ENCODE results near the gene RCBTB1. TPM values are rescaled to one million over a fixed set of nuclear protein-coding genes. Genes with fewer than 3 reads are reported as not detected.
"Not testable (repeated sequence)": the region's sequence is repeated elsewhere in the genome, so short reads cannot be mapped to it uniquely, and the experiment has no call there.

RCBTB1 gene
- total RNA-seq, 4 donors from 2014 or later: 82.2 to 172 (median 98.0) TPM

- no peaks in the 10 kb centered on the region for H3K36me3 ChIP-seq
- no peak for DNase-seq
- TF ChIP-seq POLR2A (IDR thresholded peaks at IDR 0.05): no peak
- no peak for TF ChIP-seq CTCF (IDR thresholded peaks at IDR 0.05)
- no peak overlapping the region for H3K4me3 ChIP-seq (replicated peaks in 1 of 3)
- H3K27me3 ChIP-seq: no peaks in the 10 kb centered on the region
- H3K4me1 ChIP-seq: no peaks in the 10 kb centered on the region
- no peaks in the 10 kb centered on the region for H3K9me3 ChIP-seq
- no peak overlapping the region for H3K27ac ChIP-seq
- intact Hi-C loops (cut with DNase I): no loop called here
Observed at GRCh38 chr13:49594576-49594975, 9.2 kb upstream of the RCBTB1 start.

DNA sequence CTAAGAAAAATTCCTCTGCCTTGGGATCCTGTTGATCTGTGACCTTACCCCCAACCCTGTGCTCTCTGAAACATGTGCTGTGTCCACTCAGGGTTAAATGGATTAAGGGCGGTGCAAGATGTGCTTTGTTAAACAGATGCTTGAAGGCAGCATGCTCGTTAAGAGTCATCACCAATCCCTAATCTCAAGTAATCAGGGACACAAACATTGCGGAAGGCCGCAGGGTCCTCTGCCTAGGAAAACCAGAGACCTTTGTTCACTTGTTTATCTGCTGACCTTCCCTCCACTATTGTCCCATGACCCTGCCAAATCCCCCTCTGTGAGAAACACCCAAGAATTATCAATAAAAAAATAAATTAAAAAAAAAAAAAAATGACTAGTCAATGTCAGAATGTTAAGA, 8.5 kb upstream of the RCBTB1 start:
- H3K4me3 ChIP-seq (replicated peaks in 1 of 3); intact Hi-C loops (cut with DNase I); DNase-seq; H3K27me3 ChIP-seq; H3K36me3 ChIP-seq; H3K4me1 ChIP-seq; H3K9me3 ChIP-seq; H3K27ac ChIP-seq: not testable (repeated sequence)
- WGBS, 2 donors: 76 to 94% methylated on average over 2 to 3 of the region's 4 CpGs

- H3K27me3 ChIP-seq; H3K36me3 ChIP-seq; H3K4me1 ChIP-seq; intact Hi-C loops (cut with DNase I); H3K27ac ChIP-seq; H3K4me3 ChIP-seq (replicated peaks in 1 of 3); DNase-seq; H3K9me3 ChIP-seq: not testable (repeated sequence)
- WGBS, 2 donors: 93 to 94% methylated on average over 3 of the region's 3 CpGs
Observed at GRCh38 chr13:49590714-49591113, 5.4 kb upstream of the RCBTB1 start.

- Histone ChIP-seq H3K9me3 (no peaks in the 10 kb centered on the region), H3K4me1 (peaks cover 13 to 18% of the 10 kb centered on the region in 2 donors), H3K4me3 (replicated peaks in 1 of 3) (no peak overlapping the region), H3K27ac (peak overlapping the region in 1 of 3 donors; percentile 95), H3K27me3 (no peaks in the 10 kb centered on the region), H3K36me3 (no peaks in the 10 kb centered on the region)
- WGBS, 2 donors: 50 to 58% methylated on average over 2 of the region's 2 CpGs
- DNase-seq: no peak
- intact Hi-C loops (cut with DNase I): loop anchor here (10.0 kb wide), 2 partner anchors 93 to 133 kb away; partner anchors contain the start of gene PHF11
- TF ChIP-seq POLR2A (IDR thresholded peaks at IDR 0.05): no peak
- no peak for TF ChIP-seq CTCF (IDR thresholded peaks at IDR 0.05)
Observed at GRCh38 chr13:49587311-49587847, 2.0 kb upstream of the RCBTB1 start.

DNA sequence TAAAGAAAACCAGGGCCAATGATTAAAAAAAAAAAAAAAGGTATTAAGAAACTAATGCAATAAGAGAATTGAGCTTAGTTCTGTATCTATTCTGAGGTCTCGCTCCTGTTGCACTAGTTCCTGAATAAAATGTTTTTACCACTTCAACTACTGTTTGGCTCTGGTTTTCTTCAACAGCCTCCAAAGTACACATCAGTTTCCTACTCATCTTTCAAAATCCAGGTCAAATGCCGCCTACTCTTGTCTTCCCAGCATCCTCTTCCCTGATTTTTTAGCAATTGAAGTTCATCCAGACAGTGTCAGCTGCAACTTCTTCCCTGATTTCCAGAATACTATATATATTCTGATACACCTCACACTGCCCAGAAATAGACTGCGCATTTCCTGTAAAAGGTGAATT, 1.4 kb upstream of the RCBTB1 start:
- TF ChIP-seq POLR2A (IDR thresholded peaks at IDR 0.05): no peak
- TF ChIP-seq CTCF (IDR thresholded peaks at IDR 0.05): no peak
- 84 to 92% methylated on average over 3 of the region's 3 CpGs for WGBS, 2 donors

DNA sequence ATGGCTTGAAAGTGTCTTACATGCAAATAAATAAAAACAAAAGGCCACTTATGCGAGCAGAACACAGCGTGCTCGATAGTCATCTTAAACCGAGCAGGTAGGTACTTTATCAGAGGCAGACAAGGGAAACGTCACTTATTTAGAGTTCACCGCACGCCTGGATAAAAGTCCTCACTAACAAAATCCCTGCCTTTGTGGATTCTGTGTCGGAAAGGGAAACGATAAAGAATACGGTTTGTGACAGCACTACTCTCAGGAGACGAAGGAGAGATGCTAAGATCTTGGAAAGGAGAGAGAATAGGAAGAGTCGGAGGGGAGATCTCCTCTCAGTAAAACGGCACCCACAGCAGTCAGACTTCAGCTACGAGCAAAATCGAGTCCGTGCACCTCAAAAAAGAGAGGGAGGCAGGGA, 581 bp downstream of the RCBTB1 start:
- DNase-seq: peak; percentile 39 to 50
- intact Hi-C loops (cut with DNase I): loop anchor here (10.0 kb wide), 2 partner anchors 90 to 130 kb away; partner anchors contain the start of gene PHF11
- 0% methylated on average over 16 of the region's 16 CpGs for WGBS, 2 donors
- Histone ChIP-seq H3K4me1 (peaks cover 16 to 25% of the 10 kb centered on the region in 2 donors), H3K4me3 (replicated peaks in 1 of 3) (peak overlapping the region; percentile 45 to 94 (median 92)), H3K27me3 (no peaks in the 10 kb centered on the region), H3K27ac (peak overlapping the region; percentile 95 to 97 (median 95)), H3K36me3 (peaks cover 0 to 6% of the 10 kb centered on the region in 2 donors), H3K9me3 (no peaks in the 10 kb centered on the region)
- peak in 1 of 2 donors; percentile 60 for TF ChIP-seq POLR2A (IDR thresholded peaks at IDR 0.05)
- no peak for TF ChIP-seq CTCF (IDR thresholded peaks at IDR 0.05)

More for the DNA sequence above, 1.4 kb upstream of the RCBTB1 start:
- no peak for DNase-seq
- intact Hi-C loops (cut with DNase I): loop anchor here (10.0 kb wide), 2 partner anchors 92 to 132 kb away; partner anchors contain the start of gene PHF11
- H3K4me1 ChIP-seq: peaks cover 16 to 18% of the 10 kb centered on the region in 2 donors
- H3K27ac ChIP-seq: peak overlapping the region; percentile 95 to 97 (median 95)
- H3K9me3 ChIP-seq: no peaks in the 10 kb centered on the region
- no peaks in the 10 kb centered on the region for H3K27me3 ChIP-seq
- H3K4me3 ChIP-seq (replicated peaks in 1 of 3): no peak overlapping the region
- H3K36me3 ChIP-seq: no peaks in the 10 kb centered on the region

Measured in thyroid gland (tissue), 4 donors.